Hepatocyte (in vitro differentiated cells): ENCODE measurements around the gene DIAPH3.

ENCODE experiments used
- EZH2 ChIP-seq: fragments of 200-600 bp; sonication (generic); IDR thresholded peaks from 2 replicates; pipeline ENCODE4 v1.6.1; 2016; ENCODE audit warnings: antibody characterized with exemption, mild to moderate bottlenecking, borderline replicate concordance
- EZH2phosphoT487 ChIP-seq: fragments of 200-600 bp; sonication (generic); IDR thresholded peaks from one replicate; pipeline ENCODE4 v1.6.1; 2018; ENCODE audit warnings: antibody characterized with exemption, mild to moderate bottlenecking, low read depth, moderate library complexity; ENCODE audit not compliant: unreplicated experiment, severe bottlenecking
- TF ChIP-seq, protein P1 (sequence below): fragments of 200-600 bp; sonication (generic); IDR thresholded peaks from 2 replicates; pipeline ENCODE4 v1.5.1; 2016; ENCODE audit warnings: antibody characterized with exemption, mild to moderate bottlenecking; ENCODE audit not compliant: poor library complexity

DNA sequence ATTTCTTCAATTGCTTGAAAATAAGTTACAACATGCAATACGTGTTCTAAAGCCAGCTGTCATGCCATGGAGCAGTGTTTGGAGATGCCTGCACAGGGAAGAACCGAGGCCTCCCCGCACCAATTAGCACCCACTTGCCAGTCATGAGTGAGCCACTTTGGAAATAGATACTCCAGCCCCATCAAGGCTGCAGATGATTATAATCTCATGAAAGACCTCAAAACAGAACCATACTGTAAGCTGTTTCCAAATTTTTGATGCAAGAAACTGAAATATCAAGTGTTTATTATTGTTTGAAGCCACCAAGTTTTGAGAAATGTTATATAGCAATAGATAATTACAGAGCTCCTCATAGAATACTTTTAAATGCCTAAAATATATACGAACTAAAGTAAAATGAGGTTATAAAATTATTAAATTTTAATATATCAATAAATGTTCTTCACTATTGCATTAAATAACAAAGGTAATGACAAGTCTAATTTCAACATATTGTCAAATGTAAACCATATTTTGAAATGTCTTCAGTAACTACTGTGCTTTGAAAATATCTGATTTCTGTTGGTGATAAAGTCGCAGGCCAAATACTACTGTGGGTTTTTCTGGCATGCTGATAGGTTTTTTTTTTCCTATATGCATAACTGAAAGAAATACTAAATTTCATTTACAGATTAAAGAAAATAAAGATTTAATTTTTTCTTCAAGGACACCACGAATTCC lies 43.0 kb downstream of the DIAPH3 start:
- TF ChIP-seq, protein P1, sequence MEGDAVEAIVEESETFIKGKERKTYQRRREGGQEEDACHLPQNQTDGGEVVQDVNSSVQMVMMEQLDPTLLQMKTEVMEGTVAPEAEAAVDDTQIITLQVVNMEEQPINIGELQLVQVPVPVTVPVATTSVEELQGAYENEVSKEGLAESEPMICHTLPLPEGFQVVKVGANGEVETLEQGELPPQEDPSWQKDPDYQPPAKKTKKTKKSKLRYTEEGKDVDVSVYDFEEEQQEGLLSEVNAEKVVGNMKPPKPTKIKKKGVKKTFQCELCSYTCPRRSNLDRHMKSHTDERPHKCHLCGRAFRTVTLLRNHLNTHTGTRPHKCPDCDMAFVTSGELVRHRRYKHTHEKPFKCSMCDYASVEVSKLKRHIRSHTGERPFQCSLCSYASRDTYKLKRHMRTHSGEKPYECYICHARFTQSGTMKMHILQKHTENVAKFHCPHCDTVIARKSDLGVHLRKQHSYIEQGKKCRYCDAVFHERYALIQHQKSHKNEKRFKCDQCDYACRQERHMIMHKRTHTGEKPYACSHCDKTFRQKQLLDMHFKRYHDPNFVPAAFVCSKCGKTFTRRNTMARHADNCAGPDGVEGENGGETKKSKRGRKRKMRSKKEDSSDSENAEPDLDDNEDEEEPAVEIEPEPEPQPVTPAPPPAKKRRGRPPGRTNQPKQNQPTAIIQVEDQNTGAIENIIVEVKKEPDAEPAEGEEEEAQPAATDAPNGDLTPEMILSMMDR, result no peak
- TF ChIP-seq EZH2phosphoT487 (no peak), EZH2 (no peak)
